Peyer's patch (tissue), 4 donors: ENCODE measurements around the gene KCNK10.

Experiments
- POLR2A ChIP-seq, 2 donors: fragments of 450-650 bp; IDR thresholded peaks; one replicate each; pipeline ENCODE4 v1.5.1; 2017; ENCODE audit warnings: antibody characterized with exemption in 2 of 2, mild to moderate bottlenecking in 2 of 2, moderate library complexity in 2 of 2
- TF ChIP-seq, protein P1 (sequence below), 6 experiments: fragments of 450-650 bp in 4 of 6; fragments of 200-600 bp in 2 of 6; sonication (generic) in 1 of 6; IDR thresholded peaks; one replicate each; pipeline ENCODE4 v1.5.1; 2017 to 2019; ENCODE audit warnings: antibody characterized with exemption in 6 of 6, mild to moderate bottlenecking in 3 of 6, moderate library complexity in 1 of 6

GRCh38 chr14:88363644-88364043 lies 40.6 kb upstream of the KCNK10 start:
- TF ChIP-seq, protein P1, sequence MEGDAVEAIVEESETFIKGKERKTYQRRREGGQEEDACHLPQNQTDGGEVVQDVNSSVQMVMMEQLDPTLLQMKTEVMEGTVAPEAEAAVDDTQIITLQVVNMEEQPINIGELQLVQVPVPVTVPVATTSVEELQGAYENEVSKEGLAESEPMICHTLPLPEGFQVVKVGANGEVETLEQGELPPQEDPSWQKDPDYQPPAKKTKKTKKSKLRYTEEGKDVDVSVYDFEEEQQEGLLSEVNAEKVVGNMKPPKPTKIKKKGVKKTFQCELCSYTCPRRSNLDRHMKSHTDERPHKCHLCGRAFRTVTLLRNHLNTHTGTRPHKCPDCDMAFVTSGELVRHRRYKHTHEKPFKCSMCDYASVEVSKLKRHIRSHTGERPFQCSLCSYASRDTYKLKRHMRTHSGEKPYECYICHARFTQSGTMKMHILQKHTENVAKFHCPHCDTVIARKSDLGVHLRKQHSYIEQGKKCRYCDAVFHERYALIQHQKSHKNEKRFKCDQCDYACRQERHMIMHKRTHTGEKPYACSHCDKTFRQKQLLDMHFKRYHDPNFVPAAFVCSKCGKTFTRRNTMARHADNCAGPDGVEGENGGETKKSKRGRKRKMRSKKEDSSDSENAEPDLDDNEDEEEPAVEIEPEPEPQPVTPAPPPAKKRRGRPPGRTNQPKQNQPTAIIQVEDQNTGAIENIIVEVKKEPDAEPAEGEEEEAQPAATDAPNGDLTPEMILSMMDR (IDR thresholded peaks at IDR 0.05) = no peak
- TF ChIP-seq POLR2A (IDR thresholded peaks at IDR 0.05) = no peak
